Lung (tissue), 12 donors: Measurements from ENCODE around the gene LOXL4. TPM values are rescaled to one million over a fixed set of nuclear protein-coding genes. Genes with fewer than 3 reads are reported as not detected.

Experiments
- ATAC-seq: fragments of 200-7000 bp; cut with Tn5 transposase; one replicate; pipeline ENCODE4 v1.9.1; 2020; ENCODE audit warnings: moderate number of reproducible peaks; ENCODE audit not compliant: insufficient read depth, low FRiP score
- DNase-seq, 3 donors: peaks; one replicate each; pipeline ENCODE4 v3.0.0-alpha.2; 2013 to 2017
- H3K27ac ChIP-seq, 2 donors: one replicate each; pipeline ENCODE4 v1.5.1; 2013; ENCODE audit warnings: mild to moderate bottlenecking in 2 of 2, moderate library complexity in 2 of 2, control low read depth in 1 of 2, inconsistent platforms in 1 of 2, low read depth in 1 of 2, low read length in 1 of 2
- H3K27me3 ChIP-seq, 3 donors: one replicate each; pipeline ENCODE4 v1.5.1; 2013; ENCODE audit warnings: low read length in 2 of 3; ENCODE audit not compliant: control insufficient read depth in 3 of 3, insufficient read depth in 3 of 3
- H3K36me3 ChIP-seq, 4 donors: one replicate each; pipeline ENCODE4 v1.5.1; 2013; ENCODE audit warnings: low read length in 4 of 4, mild to moderate bottlenecking in 1 of 4, moderate library complexity in 1 of 4; ENCODE audit not compliant: control insufficient read depth in 4 of 4, insufficient read depth in 4 of 4
- H3K4me1 ChIP-seq, 5 donors: one replicate each; pipeline ENCODE4 v1.5.1; 2013; ENCODE audit warnings: low read length in 5 of 5, mild to moderate bottlenecking in 2 of 5, moderate library complexity in 1 of 5; ENCODE audit not compliant: control insufficient read depth in 5 of 5, insufficient read depth in 5 of 5
- H3K4me3 ChIP-seq: one replicate; pipeline ENCODE4 v1.5.1; 2013; ENCODE audit warnings: mild to moderate bottlenecking, control low read depth, moderate library complexity
- H3K9ac ChIP-seq, 2 donors: one replicate each; pipeline ENCODE4 v1.5.1; 2013; ENCODE audit warnings: low read length in 2 of 2, control low read depth in 1 of 2; ENCODE audit not compliant: insufficient read depth in 1 of 2
- H3K9me3 ChIP-seq, 4 donors: one replicate each; pipeline ENCODE4 v1.5.1; 2013; ENCODE audit warnings: low read length in 3 of 4, mild to moderate bottlenecking in 1 of 4, moderate library complexity in 1 of 4; ENCODE audit not compliant: control insufficient read depth in 4 of 4, insufficient read depth in 3 of 4
- WGBS, 2 donors: extraction: QIAGEN DNeasy Blood & Tissue Kit; methylation state at CpG; one replicate each; pipeline ENCODE4 v1.1.7; 2013; 5-methylcytosine and 5-hydroxymethylcytosine counted together
- polyA plus RNA-seq, 2 donors: library from polyadenylated mRNA; stranded (reverse); fragments of 200-250 nt; gene quantifications; one replicate each; pipeline ENCODE4 v1.2.1, GENCODE V29; 2013
- total RNA-seq, 2 donors: library from RNA; depleted of rRNA in 1 of 2; stranded (reverse); fragments of >200 nt in 1 of 2; gene quantifications; one replicate each; pipeline ENCODE4 v1.2.1, GENCODE V29; 2014 to 2021
- TF ChIP-seq, protein P1 (sequence below): IDR thresholded peaks from 2 replicates; pipeline ENCODE4 v1.5.1; 2012; ENCODE audit warnings: mild to moderate bottlenecking; ENCODE audit errors: control extremely low read depth, extremely low read depth
- donor health status: control.
- donor health status: control.
- donor health status: Bipolar disorder and iron deficiency.
- donor health status: healthy.
- donor health status: DM: yes; HTN: yes; CAD: no.

Gene LOXL4
- total and polyA plus RNA-seq, 4 donors = 1.6 to 3.3 (median 2.6) TPM

- Histone ChIP-seq H3K9ac (no peak overlapping the region), H3K9me3 (no peaks in the 10 kb centered on the region), H3K36me3 (no peaks in the 10 kb centered on the region), H3K4me1 (peaks cover 3 to 22% (median 5%) of the 10 kb centered on the region in 5 donors), H3K27ac (no peak overlapping the region), H3K27me3 (no peaks in the 10 kb centered on the region), H3K4me3 (no peak overlapping the region)
- ATAC-seq = no peak
- no peak for DNase-seq
- TF ChIP-seq, protein P1, sequence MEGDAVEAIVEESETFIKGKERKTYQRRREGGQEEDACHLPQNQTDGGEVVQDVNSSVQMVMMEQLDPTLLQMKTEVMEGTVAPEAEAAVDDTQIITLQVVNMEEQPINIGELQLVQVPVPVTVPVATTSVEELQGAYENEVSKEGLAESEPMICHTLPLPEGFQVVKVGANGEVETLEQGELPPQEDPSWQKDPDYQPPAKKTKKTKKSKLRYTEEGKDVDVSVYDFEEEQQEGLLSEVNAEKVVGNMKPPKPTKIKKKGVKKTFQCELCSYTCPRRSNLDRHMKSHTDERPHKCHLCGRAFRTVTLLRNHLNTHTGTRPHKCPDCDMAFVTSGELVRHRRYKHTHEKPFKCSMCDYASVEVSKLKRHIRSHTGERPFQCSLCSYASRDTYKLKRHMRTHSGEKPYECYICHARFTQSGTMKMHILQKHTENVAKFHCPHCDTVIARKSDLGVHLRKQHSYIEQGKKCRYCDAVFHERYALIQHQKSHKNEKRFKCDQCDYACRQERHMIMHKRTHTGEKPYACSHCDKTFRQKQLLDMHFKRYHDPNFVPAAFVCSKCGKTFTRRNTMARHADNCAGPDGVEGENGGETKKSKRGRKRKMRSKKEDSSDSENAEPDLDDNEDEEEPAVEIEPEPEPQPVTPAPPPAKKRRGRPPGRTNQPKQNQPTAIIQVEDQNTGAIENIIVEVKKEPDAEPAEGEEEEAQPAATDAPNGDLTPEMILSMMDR = no peak
- WGBS, 2 donors = 72 to 82% methylated on average over 17 of the region's 17 CpGs
These were observed 2.3 kb downstream of the LOXL4 start for GRCh38 chr10:98265403-98266378.

DNA sequence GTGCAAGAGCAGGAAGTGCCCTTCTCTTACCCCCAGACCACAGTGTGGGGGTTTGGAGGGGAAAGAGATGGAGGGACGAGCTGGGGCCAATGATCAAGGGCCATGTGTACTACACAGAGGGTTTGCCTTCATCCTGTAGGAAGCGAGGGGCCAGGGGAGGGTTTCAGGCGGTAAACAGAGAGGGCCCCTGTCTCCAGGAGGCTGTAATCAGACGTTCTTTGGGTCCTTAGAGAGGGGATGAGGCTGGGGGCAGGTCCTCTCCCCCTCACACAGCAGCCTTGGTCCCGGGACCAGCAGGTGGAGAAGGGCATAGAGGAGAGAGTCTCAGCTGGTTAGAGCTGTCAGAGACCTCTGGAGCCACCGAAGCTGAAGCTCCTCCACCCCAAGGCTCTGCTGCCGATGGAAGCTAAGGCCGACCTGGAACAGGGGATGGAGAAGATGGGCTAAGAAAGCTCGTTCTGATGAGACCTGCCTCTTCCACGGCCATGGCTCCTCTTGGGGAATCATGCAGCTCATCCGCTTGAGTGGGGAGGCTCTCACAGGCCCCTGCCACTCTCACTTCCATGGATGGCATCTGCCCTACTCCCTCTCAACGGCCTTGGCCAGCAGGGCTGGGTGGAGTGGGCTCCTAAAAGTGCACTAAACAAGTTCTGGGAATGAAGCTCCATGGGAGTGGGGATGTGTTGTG is 3.5 kb downstream of the LOXL4 start:
- TF ChIP-seq, protein P1 = no peak
- no peaks in the 10 kb centered on the region for H3K36me3 ChIP-seq
- no peak overlapping the region for H3K9ac ChIP-seq
- no peaks in the 10 kb centered on the region for H3K9me3 ChIP-seq
- H3K4me3 ChIP-seq = no peak overlapping the region
- ATAC-seq (no peak), DNase-seq (no peak)
- no peaks in the 10 kb centered on the region for H3K27me3 ChIP-seq
- WGBS, 2 donors = 67 to 81% methylated on average over 12 of the region's 12 CpGs
- peaks cover 0 to 15% (median 5%) of the 10 kb centered on the region in 5 donors for H3K4me1 ChIP-seq
- H3K27ac ChIP-seq = no peak overlapping the region

- no peak overlapping the region for H3K4me3 ChIP-seq
- DNase-seq (no peak), ATAC-seq (no peak)
- H3K27ac ChIP-seq = no peak overlapping the region
- no peak overlapping the region for H3K9ac ChIP-seq
- H3K36me3 ChIP-seq = no peaks in the 10 kb centered on the region
- H3K9me3 ChIP-seq = no peaks in the 10 kb centered on the region
- WGBS, 2 donors = 93 to 96% methylated on average over 7 of the region's 7 CpGs
- TF ChIP-seq, protein P1 = no peak
- peaks cover 0 to 5% (median 4%) of the 10 kb centered on the region in 5 donors for H3K4me1 ChIP-seq
- no peaks in the 10 kb centered on the region for H3K27me3 ChIP-seq
These were observed 4.9 kb downstream of the LOXL4 start for GRCh38 chr10:98263088-98263487.
